T-helper 2 cell treated with Interferon-gamma antibody and Interleukin-4, amounts not matched to agents 5 μg/mL and 100 μg/mL, for 36 hours (primary cell): ENCODE results near the gene FRG2B.
"Not testable (repeated sequence)": the region's sequence is repeated elsewhere in the genome, so short reads cannot be mapped to it uniquely, and the experiment has no call there.

Source experiments
- DNase-seq: peaks from one replicate; pipeline ENCODE4 v3.0.0; 2021; ENCODE audit warnings: low spot score
- H3K27ac Mint-ChIP-seq: one replicate; pipeline ENCODE4 v1.8.0; 2021; ENCODE audit warnings: mild to moderate bottlenecking, mixed read lengths
- H3K27me3 Mint-ChIP-seq: one replicate; pipeline ENCODE4 v1.8.0; 2021; ENCODE audit warnings: low read depth, mixed read lengths
- H3K36me3 Mint-ChIP-seq: one replicate; pipeline ENCODE4 v1.8.0; 2021; ENCODE audit warnings: low read depth, mixed read lengths
- H3K4me1 Mint-ChIP-seq: one replicate; pipeline ENCODE4 v1.8.0; 2021; ENCODE audit warnings: low read depth, mixed read lengths
- H3K4me3 Mint-ChIP-seq: one replicate; pipeline ENCODE4 v1.8.0; 2022; ENCODE audit warnings: mild to moderate bottlenecking, moderate library complexity, mixed read lengths
- H3K9me3 Mint-ChIP-seq: one replicate; pipeline ENCODE4 v1.8.0; 2021; ENCODE audit warnings: mixed read lengths

The FRG2B gene

DNA sequence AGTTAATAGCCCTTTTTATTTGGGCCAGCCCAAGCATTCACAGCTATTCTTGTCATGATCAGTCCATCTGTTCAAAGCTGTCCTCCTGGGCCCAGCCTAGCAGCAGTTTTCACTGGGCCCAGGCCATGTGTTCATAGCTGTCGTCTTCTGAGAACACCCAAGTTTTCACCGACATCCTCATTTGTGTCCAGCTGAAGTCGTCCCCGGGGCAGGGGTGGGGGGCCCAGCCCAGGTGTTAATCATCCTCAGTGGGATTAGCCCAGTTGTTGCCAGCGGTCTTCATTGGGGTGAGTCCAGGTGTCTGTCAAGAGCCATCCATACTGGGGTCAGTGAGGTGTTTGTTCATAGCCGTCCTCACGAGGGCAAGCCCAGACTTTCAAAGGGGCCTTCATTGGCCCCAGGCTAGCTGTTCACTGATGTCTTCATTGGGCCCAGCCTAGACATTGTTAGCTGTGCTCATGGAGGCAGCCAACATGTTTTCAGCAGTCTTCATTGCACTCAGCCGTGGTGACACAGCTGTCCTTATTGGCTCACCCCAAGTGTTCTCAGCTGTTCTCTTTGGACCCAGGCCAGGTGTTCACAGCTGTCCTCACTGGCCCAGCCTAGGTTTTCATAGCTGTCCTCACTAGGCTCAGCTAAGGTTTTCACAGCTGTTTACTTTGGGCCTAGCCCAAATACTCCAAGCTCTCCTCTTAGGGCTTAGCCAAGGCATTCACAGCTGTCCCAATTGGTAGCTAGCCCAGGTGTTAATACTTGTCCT, 10.0 kb downstream of the FRG2B start:
- Mint-ChIP-seq H3K27me3 (peaks cover 11% of the 10 kb centered on the region), H3K36me3 (no peaks in the 10 kb centered on the region), H3K9me3 (no peaks in the 10 kb centered on the region), H3K4me1 (no peaks in the 10 kb centered on the region), H3K4me3 (no peak overlapping the region), H3K27ac (no peak overlapping the region)
- DNase-seq: no peak

DNA sequence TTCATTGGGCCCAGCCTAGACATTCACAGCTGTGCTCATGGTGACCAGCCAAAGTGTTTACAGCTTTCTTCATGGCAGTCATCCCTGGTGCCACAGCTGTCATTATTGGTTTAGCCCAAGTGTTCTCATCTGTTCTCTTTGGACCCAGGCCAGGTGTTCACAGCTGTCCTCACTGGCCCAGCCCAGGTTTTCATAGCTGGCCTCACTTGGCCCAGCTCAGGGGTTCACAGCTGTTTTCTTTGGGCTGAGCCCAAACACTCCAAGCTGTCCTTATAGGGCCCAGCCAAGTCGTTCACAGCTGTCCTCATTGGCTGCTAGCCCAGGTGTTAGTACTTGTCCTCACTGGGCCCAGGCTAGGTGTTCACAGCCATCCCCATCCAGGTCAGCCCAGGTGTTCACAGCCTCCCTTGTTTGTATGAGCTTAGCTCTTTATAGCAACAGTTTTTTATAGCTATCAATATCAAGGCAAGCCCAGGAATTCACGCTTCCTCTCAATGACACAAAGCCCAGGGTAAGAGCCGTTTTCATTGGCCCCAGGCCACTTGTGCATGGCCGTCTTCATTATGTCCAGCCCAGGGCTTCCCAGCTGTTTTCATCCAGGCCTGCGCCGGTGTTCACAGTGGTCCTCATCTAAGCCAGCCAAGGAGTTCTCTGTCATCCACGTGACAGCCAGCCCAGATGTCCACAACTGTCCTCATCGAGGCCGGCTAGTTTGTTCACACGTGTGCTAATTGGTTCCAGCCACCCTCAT, 11.6 kb downstream of the FRG2B start:
- peaks cover 13% of the 10 kb centered on the region for H3K27me3 Mint-ChIP-seq

DNA sequence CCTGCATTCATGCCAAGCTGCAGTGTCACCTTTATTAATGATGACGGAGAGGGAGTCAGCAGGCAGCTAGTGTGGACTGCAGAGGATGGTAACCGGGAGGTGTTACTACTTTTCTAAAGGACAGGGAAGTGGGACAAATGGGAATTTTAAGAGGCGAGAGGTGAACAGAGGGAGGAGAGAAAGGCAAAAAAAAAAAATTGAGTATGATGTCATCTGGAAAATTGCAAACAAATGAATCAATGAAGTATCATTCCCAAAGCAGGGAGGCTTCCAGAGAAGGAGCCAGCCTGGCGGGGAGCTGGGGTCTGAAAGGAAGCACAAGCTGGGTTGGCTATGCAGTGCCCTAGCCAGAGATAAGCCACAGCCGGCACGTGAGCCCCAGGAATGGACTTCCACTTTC, 12.9 kb downstream of the FRG2B start:
- DNase-seq: no peak
- H3K27ac Mint-ChIP-seq: no peak overlapping the region
- no peaks in the 10 kb centered on the region for H3K4me1 Mint-ChIP-seq
- no peak overlapping the region for H3K4me3 Mint-ChIP-seq
- peaks cover 1% of the 10 kb centered on the region for H3K9me3 Mint-ChIP-seq
- no peaks in the 10 kb centered on the region for H3K36me3 Mint-ChIP-seq
- H3K27me3 Mint-ChIP-seq: peaks cover 17% of the 10 kb centered on the region

More for the DNA sequence above, 11.6 kb downstream of the FRG2B start:
- no peaks in the 10 kb centered on the region for H3K4me1 Mint-ChIP-seq
- no peak overlapping the region for H3K4me3 Mint-ChIP-seq
- H3K27ac Mint-ChIP-seq: no peak overlapping the region
- DNase-seq: no peak
- H3K9me3 Mint-ChIP-seq: no peaks in the 10 kb centered on the region
- no peaks in the 10 kb centered on the region for H3K36me3 Mint-ChIP-seq

DNA sequence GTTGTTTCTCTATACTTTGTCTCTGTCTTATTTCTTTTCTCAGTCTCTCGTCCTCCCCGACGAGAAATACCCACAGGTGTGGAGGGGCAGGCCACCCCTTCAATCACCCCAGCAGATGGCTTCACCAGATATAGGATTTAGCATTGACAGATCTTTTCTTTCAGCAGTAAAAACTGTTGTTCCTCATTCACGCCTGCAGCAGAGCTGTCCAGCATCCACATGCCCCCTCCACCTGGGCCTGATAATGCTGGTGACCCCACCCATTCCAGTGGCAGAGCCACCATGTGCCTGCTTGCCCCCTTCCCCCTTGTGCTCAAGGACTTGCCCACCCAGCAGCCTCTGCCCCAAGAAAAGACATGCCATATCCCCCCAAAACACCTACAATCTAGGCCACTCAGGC, 15.5 kb downstream of the FRG2B start:
- H3K4me1 Mint-ChIP-seq: no peaks in the 10 kb centered on the region
- H3K27me3 Mint-ChIP-seq: peaks cover 29% of the 10 kb centered on the region
- no peaks in the 10 kb centered on the region for H3K36me3 Mint-ChIP-seq
- H3K27ac Mint-ChIP-seq: no peak overlapping the region
- no peak for DNase-seq
- peaks cover 14% of the 10 kb centered on the region for H3K9me3 Mint-ChIP-seq
- H3K4me3 Mint-ChIP-seq: no peak overlapping the region

DNA sequence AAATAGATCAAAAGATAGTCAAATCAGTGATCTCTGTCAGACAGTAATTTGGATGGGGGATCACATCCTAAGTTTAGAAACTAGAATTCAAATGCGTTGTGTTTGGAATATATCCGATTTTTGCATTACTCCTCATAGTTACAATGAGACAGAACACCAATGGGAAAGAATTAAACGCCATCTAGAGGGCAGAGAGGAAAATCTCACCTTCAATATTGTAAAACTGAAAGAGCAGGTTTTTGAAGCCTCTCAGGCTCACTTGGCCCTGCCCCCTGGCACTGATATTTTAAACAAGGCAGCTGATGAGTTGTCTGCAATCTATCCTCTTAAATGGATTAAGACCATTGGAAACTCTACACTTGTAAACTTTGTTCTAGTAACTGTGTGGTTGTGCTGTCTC, 17.7 kb downstream of the FRG2B start:
- no peaks in the 10 kb centered on the region for H3K4me1 Mint-ChIP-seq
- no peaks in the 10 kb centered on the region for H3K36me3 Mint-ChIP-seq
- peaks cover 32% of the 10 kb centered on the region for H3K27me3 Mint-ChIP-seq
- no peak overlapping the region for H3K27ac Mint-ChIP-seq
- H3K9me3 Mint-ChIP-seq: peaks cover 14% of the 10 kb centered on the region
- no peak for DNase-seq
- H3K4me3 Mint-ChIP-seq: no peak overlapping the region

DNA sequence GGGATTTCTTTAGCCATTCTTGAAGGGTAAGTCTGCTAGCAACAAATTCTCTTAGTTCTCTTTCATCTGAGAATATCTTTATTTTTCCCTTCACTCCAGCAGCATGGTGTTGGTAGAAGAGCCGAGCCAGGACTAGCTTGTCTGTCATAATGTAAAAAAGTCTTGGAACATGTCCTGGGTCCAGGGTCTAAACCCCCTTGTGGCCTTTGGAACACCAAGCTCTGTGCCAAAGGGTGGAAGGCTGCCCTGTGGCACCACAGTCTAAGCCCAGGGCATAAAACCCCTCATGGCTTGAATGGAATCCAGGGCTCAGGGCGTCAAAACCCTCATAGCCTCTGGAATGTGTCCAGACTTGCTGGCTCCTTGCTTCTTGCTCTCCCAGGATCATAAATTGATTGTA, 23.2 kb downstream of the FRG2B start:
- H3K36me3 Mint-ChIP-seq, H3K4me3 Mint-ChIP-seq, H3K27ac Mint-ChIP-seq, H3K4me1 Mint-ChIP-seq, DNase-seq: not testable (repeated sequence)
- H3K9me3 Mint-ChIP-seq: peaks cover 10% of the 10 kb centered on the region
- H3K27me3 Mint-ChIP-seq: peaks cover 38% of the 10 kb centered on the region

DNA sequence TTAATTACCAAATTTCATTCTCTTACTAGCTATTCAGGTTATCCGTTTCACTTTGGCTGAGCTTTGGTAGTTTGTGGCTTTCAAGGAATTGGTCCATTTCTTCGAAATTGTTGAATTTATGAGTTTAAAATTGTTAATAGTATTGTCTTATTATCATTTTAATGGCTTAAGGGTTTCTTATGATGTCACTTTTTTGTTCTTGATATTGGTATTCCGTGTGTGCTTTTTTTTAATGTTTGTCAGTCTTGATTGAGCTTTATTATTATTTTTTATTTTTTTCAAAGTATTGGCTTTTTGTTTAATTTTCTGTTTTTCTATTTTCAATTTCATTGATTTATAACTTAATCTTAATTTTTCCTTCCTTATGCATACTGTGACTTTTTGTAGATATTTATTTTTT, 25.9 kb downstream of the FRG2B start:
- no peak overlapping the region for H3K27ac Mint-ChIP-seq
- H3K9me3 Mint-ChIP-seq: no peaks in the 10 kb centered on the region
- peaks cover 38% of the 10 kb centered on the region for H3K27me3 Mint-ChIP-seq
- H3K4me1 Mint-ChIP-seq: no peaks in the 10 kb centered on the region
- no peak overlapping the region for H3K4me3 Mint-ChIP-seq
- no peaks in the 10 kb centered on the region for H3K36me3 Mint-ChIP-seq
- DNase-seq: no peak

DNA sequence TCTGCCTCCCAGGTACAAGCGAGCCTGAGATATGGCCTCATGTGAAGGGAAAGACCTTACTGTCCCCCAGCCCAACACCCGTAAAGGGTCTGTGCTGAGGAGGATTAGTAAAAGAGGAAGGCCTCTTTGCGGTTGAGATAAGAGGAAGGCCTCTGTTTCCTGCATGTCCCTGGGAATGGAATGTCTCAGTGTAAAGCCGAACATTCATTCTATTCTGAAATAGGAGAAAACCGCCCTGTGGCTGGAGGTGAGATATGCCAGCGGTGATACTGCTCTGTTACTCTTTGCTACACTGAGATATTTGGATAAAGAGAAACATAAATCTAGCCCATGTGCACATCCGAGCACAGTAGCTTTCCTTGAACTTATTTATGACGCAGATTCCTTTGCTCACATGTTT, 26.7 kb downstream of the FRG2B start:
- H3K4me3 Mint-ChIP-seq, H3K9me3 Mint-ChIP-seq, H3K27ac Mint-ChIP-seq, DNase-seq, H3K36me3 Mint-ChIP-seq, H3K4me1 Mint-ChIP-seq: not testable (repeated sequence)
- H3K27me3 Mint-ChIP-seq: peaks cover 40% of the 10 kb centered on the region

DNA sequence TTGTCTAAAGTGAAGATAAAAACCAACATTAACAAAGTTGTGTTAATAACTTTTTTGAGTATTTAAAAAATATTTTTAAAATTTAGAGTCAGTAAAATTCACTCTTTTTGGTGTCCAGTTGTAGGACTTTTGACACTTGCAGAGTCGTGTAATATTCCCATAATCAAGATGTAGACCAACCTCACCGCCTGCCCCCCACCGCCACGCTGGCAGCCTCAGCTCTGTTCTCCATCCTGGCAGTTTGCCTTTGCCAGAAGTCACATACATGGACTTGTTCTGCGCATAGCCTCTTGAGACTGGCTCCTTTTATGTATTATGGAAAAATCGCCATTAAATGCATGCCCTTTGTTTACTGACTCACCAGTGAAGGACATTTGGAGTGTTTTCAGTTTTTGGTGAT, 33.9 kb downstream of the FRG2B start:
- Mint-ChIP-seq H3K36me3 (no peaks in the 10 kb centered on the region), H3K27me3 (peaks cover 17% of the 10 kb centered on the region), H3K4me1 (no peaks in the 10 kb centered on the region), H3K27ac (no peak overlapping the region), H3K4me3 (no peak overlapping the region), H3K9me3 (no peaks in the 10 kb centered on the region)
- DNase-seq: no peak

DNA sequence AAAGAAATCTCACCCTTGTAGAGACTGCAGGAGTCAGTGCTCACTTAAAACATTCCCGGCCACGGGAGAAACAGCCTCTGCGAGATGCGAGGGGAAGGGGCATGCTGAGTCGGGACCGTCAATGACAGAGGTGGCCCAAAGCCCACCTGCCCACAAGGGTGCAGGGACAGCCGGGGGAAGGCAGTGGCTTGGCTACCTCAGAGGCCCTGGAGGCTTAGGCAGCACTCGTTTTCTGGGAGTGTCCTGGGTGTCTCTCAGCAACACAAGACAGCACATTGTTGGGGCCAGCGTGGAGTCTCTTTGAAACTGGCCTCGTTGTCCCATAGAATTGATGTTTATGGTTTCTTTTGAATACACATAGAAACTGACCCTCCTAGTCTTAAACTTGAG, 35.6 kb downstream of the FRG2B start:
- Mint-ChIP-seq H3K36me3 (no peaks in the 10 kb centered on the region), H3K4me1 (no peaks in the 10 kb centered on the region), H3K27ac (no peak overlapping the region), H3K9me3 (no peaks in the 10 kb centered on the region), H3K27me3 (peaks cover 14% of the 10 kb centered on the region), H3K4me3 (no peak overlapping the region)
- no peak for DNase-seq

DNA sequence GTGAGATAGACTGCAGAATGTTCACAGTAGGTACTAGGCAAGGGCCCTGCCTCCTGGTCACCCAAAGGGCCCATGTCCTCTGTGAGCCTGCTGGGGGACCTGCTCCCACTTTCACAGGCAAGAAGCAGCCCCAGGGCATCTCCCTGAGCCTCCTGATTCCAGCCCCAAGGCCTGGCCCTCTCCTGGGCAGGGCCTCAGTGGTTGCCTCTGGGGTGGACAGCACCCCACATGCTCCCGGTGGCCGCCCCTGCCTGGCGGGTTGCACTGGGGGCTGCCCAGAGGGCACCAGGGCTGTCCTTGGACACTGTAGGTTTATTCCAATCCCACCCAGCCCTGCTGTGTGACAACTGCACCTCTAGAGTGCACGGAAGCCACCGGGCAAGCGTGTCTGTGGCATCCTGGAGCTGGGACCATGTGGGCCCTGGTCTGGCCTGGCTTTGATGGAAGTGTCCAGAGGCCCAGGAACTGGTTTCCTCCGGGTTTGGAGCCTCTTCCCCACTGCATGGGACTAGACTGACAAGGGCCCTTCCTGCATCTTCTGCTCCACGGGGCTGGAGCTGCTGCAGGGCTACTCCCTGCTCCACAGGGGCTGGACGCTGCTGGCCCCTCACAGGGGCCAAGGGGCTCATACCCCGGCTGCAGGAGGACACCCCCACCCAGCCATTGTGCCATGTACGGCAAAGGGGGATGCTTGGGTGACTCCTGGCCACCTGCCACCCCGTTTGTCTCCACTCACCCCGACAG, 36.2 kb downstream of the FRG2B start:
- no peak overlapping the region for H3K27ac Mint-ChIP-seq
- H3K4me3 Mint-ChIP-seq: no peak overlapping the region
- no peaks in the 10 kb centered on the region for H3K4me1 Mint-ChIP-seq
- no peaks in the 10 kb centered on the region for H3K36me3 Mint-ChIP-seq
- H3K9me3 Mint-ChIP-seq: no peaks in the 10 kb centered on the region
- no peak for DNase-seq
- peaks cover 10% of the 10 kb centered on the region for H3K27me3 Mint-ChIP-seq

DNA sequence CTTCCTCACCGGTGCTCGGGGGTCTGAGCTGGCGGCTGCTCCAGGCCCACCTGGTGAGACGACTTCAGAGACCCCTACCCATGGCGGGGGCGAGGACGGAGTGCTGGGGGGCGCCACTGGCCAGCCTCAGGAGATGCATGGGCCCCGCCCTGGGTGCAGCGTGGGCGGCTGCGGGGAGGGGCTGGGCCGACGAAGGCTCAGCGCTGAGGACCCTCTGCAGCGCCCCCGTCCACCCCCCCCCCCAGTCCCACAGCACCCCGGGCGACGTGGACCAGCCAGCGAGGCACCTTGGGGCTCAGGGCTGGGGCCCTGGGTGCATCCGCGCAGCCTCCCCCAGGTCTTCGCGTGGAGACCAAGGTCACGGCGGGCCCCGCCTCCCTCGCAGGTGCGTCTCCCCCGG, 49.6 kb downstream of the FRG2B start:
- DNase-seq, H3K4me3 Mint-ChIP-seq, H3K27me3 Mint-ChIP-seq, H3K4me1 Mint-ChIP-seq, H3K27ac Mint-ChIP-seq, H3K36me3 Mint-ChIP-seq: not testable (repeated sequence)
- peaks cover 12% of the 10 kb centered on the region for H3K9me3 Mint-ChIP-seq
